ENCODE data around the gene MACROD2. TPM values are rescaled to one million over a fixed set of nuclear protein-coding genes. Genes with fewer than 3 reads are reported as not detected.

The MACROD2 gene
- total and polyA plus RNA-seq, 4 donors, result 0.66 to 10.5 (median 3.3) TPM

- 95% methylated on average over 1 of the region's 1 CpG for WGBS
- Histone ChIP-seq H3K36me3 (ENCODE audit: control insufficient read depth in 4 of 4, insufficient read depth in 3 of 4, low read depth in 1 of 4, low read length in 3 of 4) (no peaks in the 10 kb centered on the region), H3K4me1 (ENCODE audit: control insufficient read depth in 4 of 4, insufficient read depth in 4 of 4, low read length in 3 of 4) (no peaks in the 10 kb centered on the region), H3K4me3 (ENCODE audit: low read depth in 1 of 3, low read length in 3 of 3) (no peak overlapping the region), H3K27ac (ENCODE audit: low read depth in 1 of 2, low read length in 2 of 2) (no peak overlapping the region), H3K27me3 (ENCODE audit: control insufficient read depth in 4 of 4, insufficient read depth in 4 of 4, low read length in 3 of 4) (no peaks in the 10 kb centered on the region), H3K9me3 (ENCODE audit: control insufficient read depth in 4 of 4, low read length in 3 of 4) (no peaks in the 10 kb centered on the region), H3K9ac (ENCODE audit: low read depth in 1 of 2, low read length in 2 of 2) (no peak overlapping the region)
- DNase-seq (ENCODE audit: low spot score), result no peak
- TF ChIP-seq RAD21 (IDR thresholded peaks at IDR 0.05) (no peak), CTCF (IDR thresholded peaks at IDR 0.05; ENCODE audit: low read depth, low read length, missing input control) (no peak), RXRA (IDR thresholded peaks at IDR 0.05) (no peak), JUND (IDR thresholded peaks at IDR 0.05) (no peak), HNF4A (conservative IDR thresholded peaks at IDR 0.05) (no peak), SP1 (IDR thresholded peaks at IDR 0.05) (no peak), FOXA1 (IDR thresholded peaks at IDR 0.05) (no peak), NR2F2 (IDR thresholded peaks at IDR 0.05) (no peak), YY1 (IDR thresholded peaks at IDR 0.05) (no peak), ATF3 (IDR thresholded peaks at IDR 0.05) (no peak), ZBTB33 (IDR thresholded peaks at IDR 0.05) (no peak), MAX (IDR thresholded peaks at IDR 0.05) (no peak), GABPA (IDR thresholded peaks at IDR 0.05 in 1 of 2, conservative IDR thresholded peaks at IDR 0.05 in 1 of 2) (no peak)
Measured at GRCh38 chr20:14260367-14260766, 265.1 kb downstream of the MACROD2 start.

- no peak for DNase-seq (ENCODE audit: low spot score)
- H3K9me3 ChIP-seq (ENCODE audit: control insufficient read depth in 4 of 4, low read length in 3 of 4), result no peaks in the 10 kb centered on the region
- H3K4me3 ChIP-seq (ENCODE audit: low read depth in 1 of 3, low read length in 3 of 3), result no peak overlapping the region
- no peak overlapping the region for H3K9ac ChIP-seq (ENCODE audit: low read depth in 1 of 2, low read length in 2 of 2)
- TF ChIP-seq RAD21 (IDR thresholded peaks at IDR 0.05) (peak in 1 of 2 donors; percentile 50), CTCF (IDR thresholded peaks at IDR 0.05; ENCODE audit: low read depth, low read length, missing input control) (peak; percentile 14), ATF3 (IDR thresholded peaks at IDR 0.05) (no peak)
- no peak overlapping the region for H3K27ac ChIP-seq (ENCODE audit: low read depth in 1 of 2, low read length in 2 of 2)
- H3K4me1 ChIP-seq (ENCODE audit: control insufficient read depth in 4 of 4, insufficient read depth in 4 of 4, low read length in 3 of 4), result no peaks in the 10 kb centered on the region
- no peaks in the 10 kb centered on the region for H3K27me3 ChIP-seq (ENCODE audit: control insufficient read depth in 4 of 4, insufficient read depth in 4 of 4, low read length in 3 of 4)
- no peaks in the 10 kb centered on the region for H3K36me3 ChIP-seq (ENCODE audit: control insufficient read depth in 4 of 4, insufficient read depth in 3 of 4, low read depth in 1 of 4, low read length in 3 of 4)
Measured at GRCh38 chr20:14264869-14265268, 269.6 kb downstream of the MACROD2 start.

All from liver (tissue), 9 donors.